CD4-positive, alpha-beta T cell treated with Interferon alpha-2 for 1 hour (primary cell): ENCODE results near the gene ITGA1.

Experiments used
- DNase-seq, 2 donors: peaks; one replicate each; pipeline ENCODE4 v3.0.0-alpha.2; 2020 to 2022

ITGA1 gene

GRCh38 chr5:52869391-52869790, 81.7 kb downstream of the ITGA1 start:
- no peak for DNase-seq

GRCh38 chr5:52870448-52870847, 82.7 kb downstream of the ITGA1 start:
- no peak for DNase-seq

- no peak for DNase-seq
These were observed 88.1 kb downstream of the ITGA1 start for GRCh38 chr5:52875827-52876226.

GRCh38 chr5:52876456-52876855, 88.7 kb downstream of the ITGA1 start:
- no peak for DNase-seq

- no peak for DNase-seq
These were observed 90.9 kb downstream of the ITGA1 start for GRCh38 chr5:52878656-52879055.

- DNase-seq, result no peak
These were observed 92.8 kb downstream of the ITGA1 start for GRCh38 chr5:52880541-52880940.

GRCh38 chr5:52881468-52881867, 93.8 kb downstream of the ITGA1 start:
- DNase-seq, result no peak

GRCh38 chr5:52883110-52883509, 95.4 kb downstream of the ITGA1 start:
- no peak for DNase-seq

GRCh38 chr5:52884453-52884852, 96.7 kb downstream of the ITGA1 start:
- DNase-seq, result no peak

GRCh38 chr5:52885614-52886013, 97.9 kb downstream of the ITGA1 start:
- DNase-seq, result no peak

GRCh38 chr5:52886206-52886605, 98.5 kb downstream of the ITGA1 start:
- DNase-seq, result no peak

GRCh38 chr5:52887066-52887465, 99.3 kb downstream of the ITGA1 start:
- no peak for DNase-seq

- no peak for DNase-seq
These were observed 100.6 kb downstream of the ITGA1 start for GRCh38 chr5:52888363-52888762.

- no peak for DNase-seq
These were observed 104.6 kb downstream of the ITGA1 start for GRCh38 chr5:52892242-52892878.

- no peak for DNase-seq
These were observed 105.4 kb downstream of the ITGA1 start for GRCh38 chr5:52893105-52893504.

GRCh38 chr5:52893863-52894262, 106.1 kb downstream of the ITGA1 start:
- no peak for DNase-seq

GRCh38 chr5:52894451-52894850, 106.7 kb downstream of the ITGA1 start:
- DNase-seq, result no peak

- DNase-seq, result no peak
These were observed 107.4 kb downstream of the ITGA1 start for GRCh38 chr5:52895075-52895474.

- DNase-seq, result no peak
These were observed 108.1 kb downstream of the ITGA1 start for GRCh38 chr5:52895572-52896413.

- no peak for DNase-seq
These were observed 109.0 kb downstream of the ITGA1 start for GRCh38 chr5:52896534-52897237.

GRCh38 chr5:52897238-52897614, 109.5 kb downstream of the ITGA1 start:
- DNase-seq, result no peak

GRCh38 chr5:52898961-52899680, 111.4 kb downstream of the ITGA1 start:
- no peak for DNase-seq

- no peak for DNase-seq
These were observed 115.4 kb downstream of the ITGA1 start for GRCh38 chr5:52903142-52903541.
